Activated CD8-positive, alpha-beta memory T cell treated with anti-CD3 and anti-CD28 coated beads for 1 hour (primary cell): Measurements from ENCODE around the gene CEP170B.
"Not testable (repeated sequence)": the region's sequence is repeated elsewhere in the genome, so short reads cannot be mapped to it uniquely, and the experiment has no call there.

Experiments
- DNase-seq, 2 donors: peaks; one replicate each; pipeline ENCODE4 v3.0.0-alpha.2; 2020; ENCODE audit warnings: low read depth in 1 of 2; ENCODE audit errors: extremely low read depth in 1 of 2

Gene CEP170B

DNA sequence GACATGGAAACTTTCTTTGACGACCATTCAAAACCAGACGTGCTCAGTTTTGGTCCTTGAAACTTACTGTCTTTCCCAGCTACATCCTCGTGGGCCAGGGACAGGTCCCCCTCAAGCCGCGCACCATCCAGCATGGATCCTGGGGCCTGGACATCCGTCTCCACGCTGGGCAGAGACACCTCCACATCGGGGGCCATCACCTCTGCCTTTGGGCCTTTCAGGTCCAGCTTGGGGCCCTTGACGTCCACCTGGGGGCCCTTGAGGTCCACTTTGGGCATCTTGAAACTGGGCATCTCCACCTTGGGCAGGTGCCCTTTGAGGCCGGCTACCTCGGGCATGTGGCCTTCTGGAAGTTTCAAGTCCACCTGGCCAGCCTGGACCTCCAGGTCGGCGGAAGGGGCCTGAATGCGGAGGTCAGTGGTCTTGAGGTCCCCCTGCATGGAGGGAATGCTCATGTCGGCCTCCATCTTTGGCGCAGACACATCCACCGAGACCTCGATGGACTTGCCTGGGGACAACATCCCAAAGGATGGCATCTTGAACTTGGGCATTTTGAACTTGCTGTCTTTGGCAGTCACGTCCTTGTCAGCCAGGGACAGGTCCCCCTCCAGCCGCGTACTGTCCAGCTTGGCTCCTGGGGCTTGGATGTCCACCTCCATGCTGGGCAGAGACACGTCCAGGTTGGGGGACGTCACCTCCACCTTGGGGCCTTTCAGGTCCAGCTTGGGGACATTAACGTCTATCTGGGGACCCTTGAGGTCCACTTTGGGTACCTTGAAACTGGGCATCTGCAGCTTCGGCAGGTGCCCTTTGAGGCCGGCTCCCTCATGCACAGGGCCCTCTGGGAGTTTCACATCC, 76.7 kb downstream of the CEP170B start:
- no peak for DNase-seq

DNA sequence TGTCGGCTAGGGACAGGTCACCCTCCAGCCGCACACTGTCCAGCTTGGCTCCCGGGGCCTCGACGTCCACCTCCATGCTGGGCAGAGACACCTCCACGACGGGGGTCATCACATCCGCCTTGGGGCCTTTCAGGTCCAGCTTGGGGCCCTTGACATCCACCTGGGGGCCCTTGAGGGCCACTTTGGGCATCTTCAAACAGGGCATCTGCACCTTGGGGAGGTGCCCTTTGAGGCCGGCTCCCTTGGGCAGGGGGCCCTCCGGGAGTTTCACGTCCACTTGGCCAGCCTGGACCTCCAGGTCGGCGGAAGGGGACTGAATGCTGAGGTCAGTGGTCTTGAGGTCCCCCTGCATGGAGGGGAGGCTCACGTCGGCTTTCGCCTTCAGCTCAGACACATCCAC, 77.5 kb downstream of the CEP170B start:
- DNase-seq = no peak

DNA sequence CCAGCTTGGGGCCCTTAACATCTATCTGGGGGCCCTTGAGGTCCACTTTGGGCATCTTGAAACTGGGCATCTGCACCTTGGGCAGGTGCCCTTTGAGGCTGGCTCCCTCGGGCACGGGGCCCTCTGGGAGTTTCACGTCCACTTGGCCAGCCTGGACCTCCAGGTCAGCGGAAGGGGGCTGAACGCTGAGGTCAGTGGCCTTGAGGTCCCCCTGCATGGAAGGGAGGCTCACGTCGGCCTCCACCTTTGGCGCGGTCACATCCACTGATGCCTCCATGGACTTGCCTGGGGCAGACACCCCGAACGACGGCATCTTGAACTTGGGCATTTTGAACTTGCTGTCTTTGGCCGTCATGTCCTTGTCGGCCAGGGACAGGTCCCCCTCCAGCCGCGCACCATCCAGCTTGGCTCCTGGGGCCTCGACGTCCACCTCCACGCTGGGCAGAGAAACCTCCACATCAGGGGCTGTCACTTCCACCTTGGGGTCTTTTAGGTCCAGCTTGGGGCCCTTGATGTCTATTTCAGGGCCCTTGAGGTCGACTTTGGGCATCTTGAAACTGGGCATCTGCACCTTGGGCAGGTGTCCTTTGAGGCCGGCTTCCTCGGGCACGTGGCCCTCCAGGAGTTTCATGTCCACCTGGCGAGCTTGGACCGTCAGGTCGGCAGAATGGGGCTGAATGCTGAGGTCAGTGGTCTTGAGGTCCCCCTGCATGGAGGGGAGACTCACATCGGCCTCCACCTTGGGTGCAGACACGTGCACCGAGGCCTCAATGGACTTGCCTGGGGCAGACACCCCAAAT, 78.3 kb downstream of the CEP170B start:
- not testable (repeated sequence) for DNase-seq

DNA sequence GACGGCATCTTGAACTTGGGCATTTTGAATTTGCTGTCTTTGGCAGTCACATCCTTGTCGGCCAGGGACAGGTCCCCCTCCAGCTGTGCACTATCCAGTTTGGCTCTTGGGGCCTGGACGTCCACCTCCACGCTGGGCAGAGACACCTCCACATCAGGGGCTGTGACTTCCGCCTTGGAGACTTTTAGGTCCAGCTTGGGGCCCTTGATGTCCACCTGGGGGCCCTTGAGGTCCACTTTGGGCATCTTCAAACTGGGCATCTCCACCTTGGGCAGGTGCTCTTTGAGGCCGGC, 78.9 kb downstream of the CEP170B start:
- not testable (repeated sequence) for DNase-seq

DNA sequence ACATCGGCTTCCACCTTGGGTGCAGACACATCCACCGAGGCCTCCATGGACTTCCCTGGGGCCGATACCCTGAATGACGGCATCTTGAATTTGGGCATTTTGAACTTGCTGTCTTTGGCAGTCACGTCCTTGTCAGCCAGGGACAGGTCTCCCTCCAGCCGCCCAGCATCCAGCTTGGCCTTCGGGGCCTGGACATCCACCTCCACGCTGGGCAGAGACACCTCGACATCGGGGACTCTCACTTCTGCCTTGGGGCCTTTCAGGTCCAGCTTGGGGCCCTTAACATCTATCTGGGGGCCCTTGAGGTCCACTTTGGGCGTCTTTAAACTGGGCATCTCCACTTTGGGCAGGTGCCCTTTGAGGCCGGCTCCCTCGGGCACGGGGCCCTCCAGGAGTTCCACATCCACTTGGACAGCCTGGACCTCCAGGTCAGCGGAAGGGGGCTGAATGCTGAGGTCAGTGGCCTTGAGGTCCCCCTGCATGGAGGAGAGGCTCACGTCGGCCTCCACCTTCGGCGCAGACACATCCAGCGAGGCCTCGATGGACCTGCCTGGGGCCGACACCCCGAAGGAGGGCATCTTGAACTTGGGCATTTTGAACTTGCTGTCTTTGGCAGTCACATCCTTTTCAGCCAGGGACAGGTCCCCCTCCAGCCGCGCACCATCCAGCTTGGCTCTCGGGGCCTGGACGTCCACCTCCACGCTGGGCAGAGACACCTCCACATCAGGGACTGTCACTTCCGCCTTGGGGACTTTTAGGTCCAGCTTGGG, 79.6 kb downstream of the CEP170B start:
- not testable (repeated sequence) for DNase-seq

DNA sequence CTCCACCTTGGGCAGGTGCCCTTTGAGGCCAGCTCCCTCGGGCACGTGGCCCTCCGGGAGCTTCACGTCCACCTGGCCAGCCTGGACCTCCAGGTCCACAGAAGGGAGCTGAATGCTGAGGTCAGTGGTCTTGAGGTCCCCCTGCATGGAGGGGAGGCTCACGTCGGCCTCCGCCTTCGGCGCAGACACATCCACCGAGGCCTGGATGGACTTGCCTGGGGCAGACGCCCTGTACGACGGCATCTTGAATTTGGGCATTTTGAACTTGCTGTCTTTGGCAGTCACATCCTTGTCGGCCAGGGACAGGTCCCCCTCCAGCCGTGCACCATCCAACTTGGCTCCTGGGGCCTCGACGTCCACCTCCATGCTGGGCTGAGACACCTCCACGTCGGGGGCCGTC, 80.2 kb downstream of the CEP170B start:
- not testable (repeated sequence) for DNase-seq
